Liver (tissue), 3 donors: Measurements from ENCODE around the gene CCSER2.

Experiments
- CTCF ChIP-seq: fragments of 150-350 bp; IDR thresholded peaks from 2 replicates; pipeline ENCODE4 v1.5.1; 2017; ENCODE audit warnings: improper control_type of control experiment, low read depth, low read length; ENCODE audit not compliant: missing input control
- REST ChIP-seq: IDR thresholded peaks from 2 replicates; pipeline ENCODE4 v1.6.1; 2016; ENCODE audit warnings: antibody characterized with exemption, mild to moderate bottlenecking
- YY1 ChIP-seq: IDR thresholded peaks from 2 replicates; pipeline ENCODE4 v1.6.1; 2016; ENCODE audit warnings: antibody characterized with exemption, mild to moderate bottlenecking
- TF ChIP-seq, protein P1 (sequence below): IDR thresholded peaks from 2 replicates; pipeline ENCODE4 v1.6.1; 2016; ENCODE audit warnings: antibody characterized with exemption
- donor health status: healthy.
- donor health status: healthy.

GRCh38 chr10:84360637-84361365, 32.4 kb downstream of the CCSER2 start:
- TF ChIP-seq YY1 = peak; percentile 26
- TF ChIP-seq, protein P1, sequence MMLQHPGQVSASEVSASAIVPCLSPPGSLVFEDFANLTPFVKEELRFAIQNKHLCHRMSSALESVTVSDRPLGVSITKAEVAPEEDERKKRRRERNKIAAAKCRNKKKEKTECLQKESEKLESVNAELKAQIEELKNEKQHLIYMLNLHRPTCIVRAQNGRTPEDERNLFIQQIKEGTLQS = no peak
- no peak for TF ChIP-seq CTCF
- no peak for TF ChIP-seq REST
